OCI-LY7 (cell line): ENCODE results near the gene CPTP. TPM values are rescaled to one million over a fixed set of nuclear protein-coding genes. Genes with fewer than 3 reads are reported as not detected.
A peak's percentile ranks its signal among the peaks of the same experiment; 100 is the strongest.

Source experiments
- BruUV-seq: library from RNA; stranded (reverse); fragments of 400-500 nt; replicated peaks from 2 replicates; lab custom pipeline; 2021; lab: Mats Ljungman, UMichigan
- CTCF ChIA-PET: fragments of 300-600 bp; sonication (Branson Sonifier 250); formaldehyde crosslinking; loops from one replicate; lab custom pipeline; 2022; ENCODE audit warnings: antibody characterized with exemption; ENCODE audit not compliant: unreplicated experiment; lab: Charles Lee
- POLR2A ChIA-PET: fragments of 300-600 bp; sonication (Branson Sonifier 250); formaldehyde crosslinking; loops from one replicate; lab custom pipeline; 2022; ENCODE audit warnings: antibody characterized with exemption; lab: Charles Lee
- DNase-seq: peaks from one replicate; pipeline ENCODE4 v3.0.0-alpha.2; 2015; ENCODE audit warnings: low spot score
- H2AFZ ChIP-seq: fragments of 200-600 bp; sonication (generic), shearing (Covaris generic); 2 replicates; pipeline ENCODE4 v1.6.1; 2014; ENCODE audit warnings: mild to moderate bottlenecking, antibody characterized with exemption, low read length, moderate library complexity
- H3K27ac ChIP-seq: fragments of 200-600 bp; sonication (generic); 2 replicates; pipeline ENCODE4 v1.5.1; 2014; ENCODE audit warnings: mixed run types, low read depth, mild to moderate bottlenecking, moderate library complexity, low read length, inconsistent platforms; ENCODE audit not compliant: poor library complexity, severe bottlenecking
- H3K36me3 ChIP-seq: fragments of 200-600 bp; sonication (generic); 2 replicates; pipeline ENCODE4 v1.6.1; 2014; ENCODE audit warnings: mild to moderate bottlenecking, antibody characterized with exemption, low read length, moderate library complexity, mixed read lengths; ENCODE audit not compliant: insufficient read depth
- H3K4me1 ChIP-seq: fragments of 200-600 bp; sonication (generic); 2 replicates; pipeline ENCODE4 v1.5.1; 2014; ENCODE audit warnings: mild to moderate bottlenecking, low read length; ENCODE audit not compliant: insufficient read depth, poor library complexity, severe bottlenecking
- H3K4me2 ChIP-seq: fragments of 200-600 bp; sonication (generic); 2 replicates; pipeline ENCODE4 v1.6.1; 2014; ENCODE audit warnings: mild to moderate bottlenecking, low read length
- H3K4me3 ChIP-seq: fragments of 200-600 bp; sonication (generic); 2 replicates; pipeline ENCODE4 v1.5.1; 2014; ENCODE audit warnings: mild to moderate bottlenecking, low read depth, low read length; ENCODE audit not compliant: poor library complexity, severe bottlenecking
- H3K79me2 ChIP-seq: fragments of 200-600 bp; sonication (generic); 2 replicates; pipeline ENCODE4 v1.6.1; 2016; ENCODE audit warnings: low read depth, mild to moderate bottlenecking, low read length, moderate library complexity, mixed read lengths; ENCODE audit not compliant: insufficient read depth
- H3K9me2 ChIP-seq: fragments of 200-600 bp; sonication (generic); 2 replicates; pipeline ENCODE4 v1.6.1; 2016; ENCODE audit warnings: mild to moderate bottlenecking, low read length, mixed read lengths; ENCODE audit not compliant: insufficient read depth
- H3K9me3 ChIP-seq: fragments of 200-600 bp; sonication (generic); 2 replicates; pipeline ENCODE4 v1.6.1; 2014; ENCODE audit warnings: mild to moderate bottlenecking, mixed run types, low read length, mixed read lengths
- H4K20me1 ChIP-seq: fragments of 200-600 bp; sonication (generic); 2 replicates; pipeline ENCODE4 v1.6.1; 2014; ENCODE audit warnings: mild to moderate bottlenecking, antibody characterized with exemption, low read length, moderate library complexity, mixed read lengths; ENCODE audit not compliant: insufficient read depth
- EZH2phosphoT487 ChIP-seq: fragments of 200-600 bp; sonication (generic); IDR thresholded peaks from 2 replicates; pipeline ENCODE4 v1.6.1; 2018; ENCODE audit warnings: low read depth, borderline replicate concordance, mild to moderate bottlenecking, mixed run types, antibody characterized with exemption, low read length, moderate library complexity, mixed read lengths
- intact Hi-C: fragments of 100-400 bp; cut with micrococcal nuclease; formaldehyde crosslinking; loops from one replicate; pipeline ENCODE4 v1.10.0; 2022; ENCODE audit not compliant: unreplicated experiment
- total RNA-seq, 2 experiments: library from RNA; depleted of rRNA in 1 of 2; stranded (reverse); fragments of >200 nt in 1 of 2; shearing (Covaris generic) in 1 of 2; gene quantifications; 2 replicates each; pipeline ENCODE4 v1.2.3, GENCODE V29; 2014 to 2022
- TF ChIP-seq, protein P1 (sequence below): fragments of 200-600 bp; sonication (generic); conservative IDR thresholded peaks from 2 replicates; pipeline ENCODE4 v1.5.1; 2014; ENCODE audit warnings: mild to moderate bottlenecking, antibody characterized with exemption, low read length, moderate library complexity, mixed read lengths

CPTP gene
- total RNA-seq, 2 experiments from 2014 or later, result 16.6 to 20.6 TPM

DNA sequence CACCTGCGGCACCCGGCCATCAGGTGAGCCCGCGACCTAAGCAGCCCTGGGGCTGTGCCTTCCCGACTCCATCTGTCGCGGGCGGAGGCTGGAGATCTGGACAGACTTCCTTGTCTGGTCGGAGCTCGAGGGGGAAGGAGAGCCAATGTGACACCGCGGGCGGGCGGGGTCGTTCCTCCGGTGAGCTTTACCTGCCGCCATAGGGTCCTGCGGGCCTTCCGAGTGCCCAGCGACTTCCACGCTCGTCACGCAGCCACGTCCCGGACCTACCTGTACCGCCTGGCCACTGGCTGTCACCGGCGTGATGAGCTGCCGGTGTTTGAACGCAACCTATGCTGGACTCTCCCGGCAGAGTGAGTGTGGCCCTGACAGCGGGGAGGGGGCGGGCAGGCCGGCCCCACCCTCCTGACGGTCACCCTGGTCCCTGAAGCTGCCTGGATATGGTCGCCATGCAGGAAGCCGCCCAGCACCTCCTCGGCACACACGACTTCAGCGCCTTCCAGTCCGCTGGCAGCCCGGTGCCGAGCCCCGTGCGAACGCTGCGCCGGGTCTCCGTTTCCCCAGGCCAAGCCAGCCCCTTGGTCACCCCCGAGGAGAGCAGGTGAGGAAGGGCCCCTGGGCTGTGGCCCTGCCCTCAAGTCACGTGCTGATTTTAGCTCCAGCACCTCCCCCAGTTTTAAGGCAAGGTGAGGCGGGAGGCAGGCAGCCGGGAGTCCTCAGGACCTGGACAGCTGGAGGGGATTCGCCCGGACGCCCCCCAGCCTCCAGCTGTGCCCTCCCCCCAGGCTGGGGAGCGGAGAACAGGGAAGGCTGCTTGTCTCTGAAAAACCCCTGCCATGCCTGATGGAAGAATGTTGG, 15.1 kb upstream of the CPTP start:
- H3K79me2 ChIP-seq, result no peaks in the 10 kb centered on the region; the same call in 1 of the 2 replicates
- no TSS peak for BruUV-seq
- peak overlapping the region; percentile 38; the same call in 1 of the 2 replicates for H2AFZ ChIP-seq
- ChIA-PET CTCF (no interaction called here), POLR2A (no interaction called here)
- intact Hi-C loops, result loop anchor here (2.0 to 5.0 kb wide), 5 partner anchors 15 to 277 kb away; partner anchors contain the start of genes ATAD3B, B3GALT6, C1orf159 and CPTP
- H3K4me2 ChIP-seq, result peak overlapping the region; percentile 89
- H3K4me3 ChIP-seq, result peak overlapping the region; percentile 90
- H4K20me1 ChIP-seq, result peaks cover 5% of the 10 kb centered on the region; the same call in 1 of the 2 replicates
- DNase-seq, result peak; percentile 47
- H3K27ac ChIP-seq, result peak overlapping the region; percentile 64
- peaks cover 50% of the 10 kb centered on the region for H3K36me3 ChIP-seq
- TF ChIP-seq, protein P1, sequence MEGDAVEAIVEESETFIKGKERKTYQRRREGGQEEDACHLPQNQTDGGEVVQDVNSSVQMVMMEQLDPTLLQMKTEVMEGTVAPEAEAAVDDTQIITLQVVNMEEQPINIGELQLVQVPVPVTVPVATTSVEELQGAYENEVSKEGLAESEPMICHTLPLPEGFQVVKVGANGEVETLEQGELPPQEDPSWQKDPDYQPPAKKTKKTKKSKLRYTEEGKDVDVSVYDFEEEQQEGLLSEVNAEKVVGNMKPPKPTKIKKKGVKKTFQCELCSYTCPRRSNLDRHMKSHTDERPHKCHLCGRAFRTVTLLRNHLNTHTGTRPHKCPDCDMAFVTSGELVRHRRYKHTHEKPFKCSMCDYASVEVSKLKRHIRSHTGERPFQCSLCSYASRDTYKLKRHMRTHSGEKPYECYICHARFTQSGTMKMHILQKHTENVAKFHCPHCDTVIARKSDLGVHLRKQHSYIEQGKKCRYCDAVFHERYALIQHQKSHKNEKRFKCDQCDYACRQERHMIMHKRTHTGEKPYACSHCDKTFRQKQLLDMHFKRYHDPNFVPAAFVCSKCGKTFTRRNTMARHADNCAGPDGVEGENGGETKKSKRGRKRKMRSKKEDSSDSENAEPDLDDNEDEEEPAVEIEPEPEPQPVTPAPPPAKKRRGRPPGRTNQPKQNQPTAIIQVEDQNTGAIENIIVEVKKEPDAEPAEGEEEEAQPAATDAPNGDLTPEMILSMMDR, result no peak
- TF ChIP-seq EZH2phosphoT487, result no peak
- no peaks in the 10 kb centered on the region for H3K9me2 ChIP-seq
- no peaks in the 10 kb centered on the region for H3K9me3 ChIP-seq
- H3K4me1 ChIP-seq, result peaks cover 35% of the 10 kb centered on the region

GRCh38 chr1:1310109-1310385, 14.6 kb upstream of the CPTP start:
- Histone ChIP-seq H3K4me1 (peaks cover 31% of the 10 kb centered on the region), H3K9me3 (no peaks in the 10 kb centered on the region), H2AFZ (no peak overlapping the region), H3K4me2 (peak overlapping the region; percentile 89), H4K20me1 (peaks cover 5% of the 10 kb centered on the region; the same call in 1 of the 2 replicates), H3K9me2 (no peaks in the 10 kb centered on the region), H3K36me3 (peaks cover 56% of the 10 kb centered on the region), H3K79me2 (no peaks in the 10 kb centered on the region; the same call in 1 of the 2 replicates), H3K4me3 (peak overlapping the region; percentile 90), H3K27ac (no peak overlapping the region)
- TF ChIP-seq, protein P1, result no peak
- no peak for TF ChIP-seq EZH2phosphoT487
- intact Hi-C loops, result no loop called here
- CTCF ChIA-PET, result no interaction called here
- POLR2A ChIA-PET, result no interaction called here
- no peak for DNase-seq
- BruUV-seq, result no TSS peak
